ENCODE measurements around the gene TMEM117. TPM values are rescaled to one million over a fixed set of nuclear protein-coding genes. Genes with fewer than 3 reads are reported as not detected.

TMEM117 gene
- total and polyA plus RNA-seq, 2 donors from 2014 or later = 5.9 to 6.0 TPM

DNA sequence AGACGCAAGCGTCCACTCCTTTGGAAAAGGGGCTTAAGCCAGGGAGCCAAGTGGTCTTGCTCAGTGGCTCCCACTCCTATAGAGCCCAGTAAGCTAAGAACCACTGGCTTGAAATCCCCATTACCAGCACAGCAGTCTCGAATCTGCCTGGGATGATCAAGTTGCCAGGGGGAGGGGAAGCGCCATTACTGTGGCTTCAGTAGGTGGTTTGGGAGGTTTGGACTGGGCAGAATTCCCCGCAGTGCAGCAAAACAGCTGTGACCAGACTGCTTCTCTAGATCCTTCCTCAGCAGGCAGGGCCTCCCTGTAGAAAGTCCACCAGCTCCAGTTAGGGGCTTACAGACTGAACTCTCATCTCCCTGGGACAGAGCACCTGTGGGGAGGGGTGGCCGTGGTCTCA is 115.4 kb downstream of the TMEM117 start:
- no peak overlapping the region for H3K4me3 ChIP-seq (ENCODE audit: low read length in 3 of 3)
- FAIRE-seq = no peak

DNA sequence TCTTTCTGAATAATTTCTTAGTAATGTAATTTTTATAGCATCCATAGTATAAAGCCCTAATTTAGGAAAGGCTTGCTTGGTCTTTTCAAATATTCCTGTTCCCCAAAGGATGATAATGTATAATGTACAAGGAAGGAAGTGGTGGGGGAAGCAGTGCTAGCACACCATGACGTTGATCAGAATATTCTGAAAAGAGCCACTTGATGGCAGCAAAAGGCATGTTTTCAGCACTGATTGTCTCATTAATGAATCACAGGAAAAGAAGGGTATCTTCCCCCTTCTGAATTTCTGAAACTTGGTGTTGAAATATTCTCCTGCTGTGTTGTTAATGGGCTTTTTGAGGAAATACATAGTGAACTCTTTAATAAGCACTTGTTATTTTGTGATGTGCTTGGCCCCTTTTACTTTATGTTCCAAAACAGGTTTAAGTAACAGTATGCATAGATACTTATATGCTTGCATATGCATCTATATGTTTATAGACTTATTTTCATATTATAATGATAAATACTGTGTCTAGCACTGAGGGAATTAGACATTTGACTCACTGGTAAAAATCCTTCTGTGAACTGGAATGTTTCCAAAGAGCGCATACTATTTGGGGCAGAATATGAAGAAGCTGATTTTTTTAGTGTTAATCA is 122.0 kb downstream of the TMEM117 start:
- Histone ChIP-seq H3K9ac (ENCODE audit: low read length in 3 of 3) (no peak overlapping the region), H3K4me3 (ENCODE audit: low read length in 3 of 3) (no peak overlapping the region), H3K27ac (ENCODE audit: low read depth in 2 of 2, low read length in 2 of 2) (no peak overlapping the region), H3K27me3 (ENCODE audit: control insufficient read depth, insufficient read depth, low read length) (no peaks in the 10 kb centered on the region), H3K9me3 (ENCODE audit: control insufficient read depth in 2 of 3, insufficient read depth in 1 of 3, low read length in 3 of 3) (no peaks in the 10 kb centered on the region), H3K36me3 (ENCODE audit: control insufficient read depth in 2 of 3, insufficient read depth in 3 of 3, low read length in 3 of 3) (no peaks in the 10 kb centered on the region), H3K4me1 (ENCODE audit: control insufficient read depth in 2 of 3, insufficient read depth in 2 of 3, low read depth in 1 of 3, low read length in 3 of 3) (peaks cover 0 to 4% (median 0%) of the 10 kb centered on the region in 3 donors)
- FAIRE-seq (no peak), DNase-seq (peak in 3 of 5 donors; percentile 15 to 71 (median 49))
- TF ChIP-seq, protein P1, sequence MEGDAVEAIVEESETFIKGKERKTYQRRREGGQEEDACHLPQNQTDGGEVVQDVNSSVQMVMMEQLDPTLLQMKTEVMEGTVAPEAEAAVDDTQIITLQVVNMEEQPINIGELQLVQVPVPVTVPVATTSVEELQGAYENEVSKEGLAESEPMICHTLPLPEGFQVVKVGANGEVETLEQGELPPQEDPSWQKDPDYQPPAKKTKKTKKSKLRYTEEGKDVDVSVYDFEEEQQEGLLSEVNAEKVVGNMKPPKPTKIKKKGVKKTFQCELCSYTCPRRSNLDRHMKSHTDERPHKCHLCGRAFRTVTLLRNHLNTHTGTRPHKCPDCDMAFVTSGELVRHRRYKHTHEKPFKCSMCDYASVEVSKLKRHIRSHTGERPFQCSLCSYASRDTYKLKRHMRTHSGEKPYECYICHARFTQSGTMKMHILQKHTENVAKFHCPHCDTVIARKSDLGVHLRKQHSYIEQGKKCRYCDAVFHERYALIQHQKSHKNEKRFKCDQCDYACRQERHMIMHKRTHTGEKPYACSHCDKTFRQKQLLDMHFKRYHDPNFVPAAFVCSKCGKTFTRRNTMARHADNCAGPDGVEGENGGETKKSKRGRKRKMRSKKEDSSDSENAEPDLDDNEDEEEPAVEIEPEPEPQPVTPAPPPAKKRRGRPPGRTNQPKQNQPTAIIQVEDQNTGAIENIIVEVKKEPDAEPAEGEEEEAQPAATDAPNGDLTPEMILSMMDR (IDR thresholded peaks at IDR 0.05; ENCODE audit: borderline replicate concordance, extremely low read depth, insufficient read depth) = peak; percentile 45
- intact Hi-C loops (cut with DNase I) = no loop called here

More for the DNA sequence above, 115.4 kb downstream of the TMEM117 start:
- Histone ChIP-seq H3K9me3 (ENCODE audit: control insufficient read depth in 2 of 3, insufficient read depth in 1 of 3, low read length in 3 of 3) (no peaks in the 10 kb centered on the region), H3K27me3 (ENCODE audit: control insufficient read depth, insufficient read depth, low read length) (no peaks in the 10 kb centered on the region), H3K9ac (ENCODE audit: low read length in 3 of 3) (no peak overlapping the region), H3K27ac (ENCODE audit: low read depth in 2 of 2, low read length in 2 of 2) (no peak overlapping the region), H3K36me3 (ENCODE audit: control insufficient read depth in 2 of 3, insufficient read depth in 3 of 3, low read length in 3 of 3) (no peaks in the 10 kb centered on the region), H3K4me1 (ENCODE audit: control insufficient read depth in 2 of 3, insufficient read depth in 2 of 3, low read depth in 1 of 3, low read length in 3 of 3) (no peaks in the 10 kb centered on the region)
- intact Hi-C loops (cut with DNase I) = no loop called here
- no peak for DNase-seq
- TF ChIP-seq, protein P1 (IDR thresholded peaks at IDR 0.05; ENCODE audit: borderline replicate concordance, extremely low read depth, insufficient read depth) = no peak

DNA sequence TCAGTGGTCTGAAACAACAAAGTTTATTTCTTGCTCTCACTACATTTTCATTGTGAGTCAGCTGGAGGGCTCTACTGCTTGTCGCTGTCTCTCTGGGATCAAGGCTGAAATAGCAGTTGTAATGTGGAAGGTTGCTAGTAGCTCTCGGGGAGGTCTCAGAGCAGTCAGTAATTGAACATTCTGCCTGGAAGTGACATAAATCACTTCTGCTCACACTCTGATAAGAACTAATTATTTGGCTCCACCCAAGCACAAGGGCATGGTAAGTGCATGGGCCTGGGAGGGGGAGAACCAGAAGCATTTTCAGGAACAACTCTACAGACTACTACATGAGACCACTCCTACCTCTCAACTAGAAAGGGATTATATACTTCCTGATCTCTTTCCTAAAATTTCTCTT is 128.2 kb downstream of the TMEM117 start:
- FAIRE-seq = no peak

More for the DNA sequence above, 128.2 kb downstream of the TMEM117 start:
- Histone ChIP-seq H3K9me3 (ENCODE audit: control insufficient read depth in 2 of 3, insufficient read depth in 1 of 3, low read length in 3 of 3) (no peaks in the 10 kb centered on the region), H3K4me1 (ENCODE audit: control insufficient read depth in 2 of 3, insufficient read depth in 2 of 3, low read depth in 1 of 3, low read length in 3 of 3) (peaks cover 0 to 4% (median 0%) of the 10 kb centered on the region in 3 donors), H3K27ac (ENCODE audit: low read depth in 2 of 2, low read length in 2 of 2) (no peak overlapping the region), H3K4me3 (ENCODE audit: low read length in 3 of 3) (no peak overlapping the region), H3K9ac (ENCODE audit: low read length in 3 of 3) (no peak overlapping the region), H3K36me3 (ENCODE audit: control insufficient read depth in 2 of 3, insufficient read depth in 3 of 3, low read length in 3 of 3) (no peaks in the 10 kb centered on the region), H3K27me3 (ENCODE audit: control insufficient read depth, insufficient read depth, low read length) (no peaks in the 10 kb centered on the region)
- DNase-seq = no peak
- TF ChIP-seq, protein P1 (IDR thresholded peaks at IDR 0.05; ENCODE audit: borderline replicate concordance, extremely low read depth, insufficient read depth) = no peak
- intact Hi-C loops (cut with DNase I) = no loop called here

Measured in kidney (tissue), 14 donors.